SK-N-SH (cell line): ENCODE results near the gene SKI. TPM values are rescaled to one million over a fixed set of nuclear protein-coding genes. Genes with fewer than 3 reads are reported as not detected.

Experiments used
- CTCF ChIA-PET: fragments of 300-600, 350-600 bp; formaldehyde crosslinking; extraction: SDS; loops from one replicate; lab custom pipeline; 2021; lab: Yijun Ruan, JAX
- POLR2A ChIA-PET: fragments of 350-600 bp; sonication (Branson Sonifier 250); formaldehyde crosslinking; extraction: SDS; loops from one replicate; lab custom pipeline; 2020; ENCODE audit warnings: antibody characterized with exemption, inconsistent platforms; lab: Yijun Ruan, JAX
- DNase-seq: peaks from one replicate; pipeline ENCODE4 v3.0.0; 2012
- H2AFZ ChIP-seq: fragments of 200-600 bp; sonication (generic); 2 replicates; pipeline ENCODE4 v1.8.1; 2016; ENCODE audit warnings: antibody characterized with exemption, mild to moderate bottlenecking, low read depth
- H3F3A ChIP-seq: fragments of 200-600 bp; sonication (generic); replicated peaks from 2 replicates; pipeline ENCODE3; 2016; ENCODE audit warnings: antibody characterized with exemption, mild to moderate bottlenecking; ENCODE audit not compliant: insufficient read depth
- H3K27ac ChIP-seq, 2 experiments: fragments of 200-500 bp in 1 of 2; fragments of 200-600 bp in 1 of 2; sonication (Bioruptor generic) in 1 of 2; sonication (generic), shearing (Covaris generic) in 1 of 2; 2 replicates each; pipeline versions ENCODE4 v1.5.1 to v1.6.1; 2014 to 2016; ENCODE audit warnings: low read depth in 2 of 2, inconsistent platforms in 1 of 2, low read length in 1 of 2, mild to moderate bottlenecking in 1 of 2, mixed read lengths in 1 of 2
- H3K27me3 ChIP-seq: fragments of 200-600 bp; sonication (generic), shearing (Covaris generic); 2 replicates; pipeline ENCODE4 v1.6.1; 2016; ENCODE audit warnings: mixed run types; ENCODE audit not compliant: insufficient read depth
- H3K36me3 ChIP-seq, 2 experiments: fragments of 200-500 bp in 1 of 2; fragments of 200-600 bp in 1 of 2; sonication (Bioruptor generic) in 1 of 2; sonication (generic) in 1 of 2; replicated peaks in 1 of 2; 2 replicates each; pipeline versions ENCODE3 to v1.5.1; 2014 to 2016; ENCODE audit warnings: low read length in 1 of 2, mild to moderate bottlenecking in 1 of 2; ENCODE audit not compliant: insufficient read depth in 2 of 2, control insufficient read depth in 1 of 2
- H3K4me1 ChIP-seq, 2 experiments: fragments of 200-500 bp in 1 of 2; fragments of 200-600 bp in 1 of 2; sonication (Bioruptor generic) in 1 of 2; sonication (generic), shearing (Covaris generic) in 1 of 2; 2 replicates each; pipeline versions ENCODE4 v1.5.1 to v1.6.1; 2014 to 2016; ENCODE audit warnings: low read depth in 1 of 2, low read length in 1 of 2, mixed run types in 1 of 2; ENCODE audit not compliant: insufficient read depth in 2 of 2, control insufficient read depth in 1 of 2
- H3K4me2 ChIP-seq: fragments of 200-600 bp; sonication (generic), shearing (Covaris generic); 2 replicates; pipeline ENCODE4 v1.6.1; 2017; ENCODE audit warnings: mixed run types
- H3K4me3 ChIP-seq, 2 experiments: fragments of 200-500 bp in 1 of 2; fragments of 200-600 bp in 1 of 2; sonication (Bioruptor generic) in 1 of 2; sonication (generic), shearing (Covaris generic) in 1 of 2; 2 replicates each; pipeline versions ENCODE4 v1.5.1 to v1.8.1; 2014 to 2016; ENCODE audit warnings: low read depth in 2 of 2, inconsistent platforms in 1 of 2, low read length in 1 of 2, mild to moderate bottlenecking in 1 of 2, mixed read lengths in 1 of 2, moderate library complexity in 1 of 2
- H3K79me2 ChIP-seq: fragments of 200-600 bp; sonication (generic); 2 replicates; pipeline ENCODE4 v1.8.1; 2017; ENCODE audit warnings: mild to moderate bottlenecking; ENCODE audit not compliant: insufficient read depth
- H3K9ac ChIP-seq: fragments of 200-600 bp; sonication (generic); 2 replicates; pipeline ENCODE4 v1.6.1; 2017; ENCODE audit warnings: mixed run types
- H3K9me2 ChIP-seq: fragments of 200-600 bp; sonication (generic); 2 replicates; pipeline ENCODE4 v1.6.1; 2017; ENCODE audit warnings: mixed run types
- H3K9me3 ChIP-seq: fragments of 200-600 bp; sonication (generic); 2 replicates; pipeline ENCODE4 v1.6.1; 2017; ENCODE audit warnings: mixed run types, mild to moderate bottlenecking, moderate library complexity
- H4K20me1 ChIP-seq: fragments of 200-600 bp; sonication (generic); 2 replicates; pipeline ENCODE4 v1.6.1; 2017; ENCODE audit warnings: mild to moderate bottlenecking, mixed run types; ENCODE audit not compliant: insufficient read depth
- CHD2 ChIP-seq: fragments of 150-350 bp; IDR thresholded peaks from 2 replicates; pipeline ENCODE4 v1.6.1; 2018; ENCODE audit warnings: low read length; ENCODE audit not compliant: partially characterized antibody
- CTCF ChIP-seq: fragments of 200-600 bp; sonication (generic); IDR thresholded peaks from 2 replicates; pipeline ENCODE4 v1.6.1; 2017; ENCODE audit warnings: antibody characterized with exemption, mild to moderate bottlenecking, moderate library complexity
- EP300 ChIP-seq, 2 experiments: IDR thresholded peaks; 2 replicates each; pipeline versions ENCODE4 v1.4.0 to v1.6.1; 2012; ENCODE audit warnings: borderline replicate concordance in 1 of 2, low read depth in 1 of 2, low read length in 1 of 2
- EZH2phosphoT487 ChIP-seq: fragments of 200-600 bp; sonication (generic); IDR thresholded peaks from 2 replicates; pipeline ENCODE4 v1.6.1; 2017; ENCODE audit warnings: low read depth, mixed run types, mild to moderate bottlenecking, antibody characterized with exemption, moderate library complexity, borderline replicate concordance
- FOSL2 ChIP-seq: IDR thresholded peaks from 2 replicates; pipeline ENCODE4 v1.4.0; 2012; ENCODE audit warnings: low read depth, mild to moderate bottlenecking, moderate library complexity, borderline replicate concordance
- FOXJ3 ChIP-seq: sonication (generic); formaldehyde crosslinking; IDR thresholded peaks from 2 replicates; pipeline ENCODE4 v1.5.1; 2020; ENCODE audit warnings: mild to moderate bottlenecking, missing genetic modification reagents
- FOXM1 ChIP-seq: IDR thresholded peaks from 2 replicates; pipeline ENCODE4 v1.4.0; 2012; ENCODE audit warnings: low read depth, mild to moderate bottlenecking
- GABPA ChIP-seq: IDR thresholded peaks from 2 replicates; pipeline ENCODE4 v1.4.0; 2012; ENCODE audit warnings: low read depth, mild to moderate bottlenecking
- MAX ChIP-seq: IDR thresholded peaks from 2 replicates; pipeline ENCODE4 v1.4.0; 2012; ENCODE audit warnings: low read depth
- MEF2A ChIP-seq: IDR thresholded peaks from 2 replicates; pipeline ENCODE4 v1.4.0; 2012; ENCODE audit warnings: low read depth, borderline replicate concordance
- MXI1 ChIP-seq: IDR thresholded peaks from 2 replicates; pipeline ENCODE4 v1.6.1; 2012; ENCODE audit warnings: mild to moderate bottlenecking, low read depth, low read length, improper control_type of control experiment
- NRF1 ChIP-seq: IDR thresholded peaks from 2 replicates; pipeline ENCODE4 v1.6.1; 2012; ENCODE audit warnings: low read depth, mild to moderate bottlenecking, low read length
- POLR2AphosphoS5 ChIP-seq: IDR thresholded peaks from 2 replicates; pipeline ENCODE4 v1.6.1; 2012; ENCODE audit warnings: low read depth, low read length
- RAD21 ChIP-seq: IDR thresholded peaks from 2 replicates; pipeline ENCODE4 v1.6.1; 2012; ENCODE audit warnings: mild to moderate bottlenecking, low read length
- RCOR1 ChIP-seq: fragments of 150-350 bp; IDR thresholded peaks from 2 replicates; pipeline ENCODE4 v1.6.1; 2017; ENCODE audit warnings: antibody characterized with exemption, low read length
- REST ChIP-seq: IDR thresholded peaks from 2 replicates; pipeline ENCODE4 v1.6.1; 2012; ENCODE audit warnings: mild to moderate bottlenecking, low read depth, low read length, moderate library complexity
- RFX5 ChIP-seq: IDR thresholded peaks from 2 replicates; pipeline ENCODE4 v1.6.1; 2012; ENCODE audit warnings: mild to moderate bottlenecking, improper control_type of control experiment, low read length
- SIN3A ChIP-seq: IDR thresholded peaks from 2 replicates; pipeline ENCODE4 v1.6.1; 2012; ENCODE audit warnings: low read depth, mild to moderate bottlenecking, low read length, moderate library complexity, borderline replicate concordance
- SMC3 ChIP-seq: IDR thresholded peaks from 2 replicates; pipeline ENCODE4 v1.6.1; 2012; ENCODE audit warnings: low read depth, low read length, improper control_type of control experiment
- TCF12 ChIP-seq: IDR thresholded peaks from 2 replicates; pipeline ENCODE4 v1.4.0; 2012
- YY1 ChIP-seq: IDR thresholded peaks from 2 replicates; pipeline ENCODE4 v1.4.0; 2012; ENCODE audit warnings: low read depth, mild to moderate bottlenecking
- WGBS: methylation state at CpG from one replicate; pipeline ENCODE4 v1.1.6; 2017; ENCODE audit warnings: low lambda C conversion rate; 5-methylcytosine and 5-hydroxymethylcytosine counted together
- polyA plus RNA-seq, 3 experiments: library from polyadenylated mRNA; depleted of rRNA; stranded (reverse); fragments of >200 nt; gene quantifications; 2 replicates each; pipeline ENCODE4 v1.2.3, GENCODE V29; 2012

Gene SKI
- polyA plus RNA-seq, 1 of the 3 experiments (the other 2 are of a cell fraction) = 7.2 TPM

GRCh38 chr1:2345297-2346075, 117.4 kb downstream of the SKI start (continued):
- no peak for TF ChIP-seq REST
- TF ChIP-seq SIN3A = no peak
- TF ChIP-seq RCOR1 = no peak
- no peak for TF ChIP-seq CHD2
- TF ChIP-seq NRF1 = no peak
- no peak for TF ChIP-seq FOSL2
- TF ChIP-seq MXI1 = no peak
- TF ChIP-seq EP300 (IDR thresholded peaks at IDR 0.05; ENCODE audit: borderline replicate concordance in 1 of 2, low read depth in 1 of 2, low read length in 1 of 2) = no peak
- no peak for TF ChIP-seq RFX5

GRCh38 chr1:2346691-2347408, 118.7 kb downstream of the SKI start:
- Histone ChIP-seq H3K9me2 (no peaks in the 10 kb centered on the region), H3K36me3 (no peaks in the 10 kb centered on the region), H3K4me1 (peaks cover 0 to 18% of the 10 kb centered on the region in 2 experiments; a peak in 1 of 4 replicates), H3K9me3 (no peaks in the 10 kb centered on the region), H3K9ac (no peak overlapping the region), H2AFZ (no peak overlapping the region), H4K20me1 (no peaks in the 10 kb centered on the region), H3K79me2 (no peaks in the 10 kb centered on the region), H3K4me2 (no peak overlapping the region), H3K27ac (no peak overlapping the region), H3K27me3 (no peaks in the 10 kb centered on the region), H3K4me3 (no peak overlapping the region), H3F3A (no peaks in the 10 kb centered on the region)
- TF ChIP-seq POLR2AphosphoS5 = no peak
- no peak for TF ChIP-seq CTCF
- TF ChIP-seq FOXM1 = no peak
- no peak for TF ChIP-seq EZH2phosphoT487
- TF ChIP-seq YY1 = no peak
- no peak for TF ChIP-seq MAX
- TF ChIP-seq SMC3 = no peak
- no peak for TF ChIP-seq RAD21
- no peak for TF ChIP-seq GABPA
- TF ChIP-seq MEF2A = no peak
- no peak for TF ChIP-seq CHD2
- no peak for TF ChIP-seq TCF12
- TF ChIP-seq EP300 (IDR thresholded peaks at IDR 0.05; ENCODE audit: borderline replicate concordance in 1 of 2, low read depth in 1 of 2, low read length in 1 of 2) = no peak
- no peak for TF ChIP-seq FOXJ3 (CRISPR knock-in tag)
- TF ChIP-seq MXI1 = no peak
- no peak for TF ChIP-seq SIN3A
- DNase-seq = no peak
- POLR2A ChIA-PET = no interaction called here
- 76% methylated on average over 8 of the region's 17 CpGs for WGBS
- CTCF ChIA-PET = interaction anchor here (1.9 kb wide), 1 partner anchor 35 kb away, joined by 12 read pairs; no protein-coding TSS in a partner anchor
